Spleen (tissue), 11 donors: ENCODE results near the gene OTOS. TPM values are rescaled to one million over a fixed set of nuclear protein-coding genes. Genes with fewer than 3 reads are reported as not detected.

Experiments
- DNase-seq: peaks from one replicate; pipeline ENCODE4 v3.0.0-alpha.2; 2020
- H3K27ac ChIP-seq, 8 donors: fragments of 200-600 bp; sonication (generic) in 7 of 8; 1 replicate in 4 of 8; 2 replicates in 4 of 8; pipeline versions ENCODE4 v1.5.0 to v1.8.0; 2016 to 2021; ENCODE audit warnings: inconsistent platforms in 4 of 8, mild to moderate bottlenecking in 4 of 8, moderate library complexity in 1 of 8
- H3K27me3 ChIP-seq, 7 donors: fragments of 200-600 bp; sonication (generic) in 6 of 7; replicated peaks in 1 of 7; 1 replicate in 4 of 7; 2 replicates in 3 of 7; pipeline versions ENCODE4 v1.5.0 to v1.8.0; 2016 to 2021; ENCODE audit warnings: inconsistent platforms in 3 of 7, mild to moderate bottlenecking in 1 of 7
- H3K36me3 ChIP-seq, 6 donors: fragments of 200-600 bp; sonication (generic) in 5 of 6; 1 replicate in 4 of 6; 2 replicates in 2 of 6; pipeline versions ENCODE4 v1.5.0 to v1.8.0; 2016 to 2021; ENCODE audit warnings: inconsistent platforms in 2 of 6
- H3K4me1 ChIP-seq, 6 donors: fragments of 200-600 bp; sonication (generic) in 5 of 6; 1 replicate in 3 of 6; 2 replicates in 3 of 6; pipeline versions ENCODE4 v1.5.0 to v1.8.0; 2016 to 2021; ENCODE audit warnings: inconsistent platforms in 3 of 6
- H3K4me3 ChIP-seq, 8 donors: fragments of 200-600 bp; sonication (generic) in 7 of 8; 1 replicate in 4 of 8; 2 replicates in 4 of 8; pipeline versions ENCODE4 v1.5.0 to v1.8.0; 2016 to 2021; ENCODE audit warnings: inconsistent platforms in 4 of 8, mild to moderate bottlenecking in 4 of 8, moderate library complexity in 2 of 8
- H3K9me3 ChIP-seq, 8 donors: fragments of 200-600 bp; sonication (generic) in 7 of 8; 1 replicate in 4 of 8; 2 replicates in 4 of 8; pipeline versions ENCODE4 v1.5.0 to v1.8.0; 2016 to 2021; ENCODE audit warnings: inconsistent platforms in 4 of 8
- POLR2A ChIP-seq, 3 donors: fragments of 450-650 bp; IDR thresholded peaks; one replicate each; pipeline ENCODE4 v1.5.1; 2017; ENCODE audit warnings: antibody characterized with exemption in 3 of 3, mild to moderate bottlenecking in 1 of 3
- POLR2AphosphoS5 ChIP-seq, 3 donors: sonication (generic); formaldehyde crosslinking; IDR thresholded peaks; one replicate each; pipeline ENCODE4 v1.5.1; 2017; ENCODE audit warnings: antibody characterized with exemption in 3 of 3
- WGBS, 5 donors: extraction: QIAGEN DNeasy Blood & Tissue Kit in 3 of 5; methylation state at CpG; one replicate each; pipeline versions ENCODE4 v1.1.5 to v1.1.7; 2013 to 2018; 5-methylcytosine and 5-hydroxymethylcytosine counted together
- intact Hi-C: fragments of 100-400 bp; cut with DNase I; formaldehyde crosslinking; loops from one replicate; pipeline ENCODE4 v1.15.0; 2023; ENCODE audit warnings: low total_unique reads
- polyA plus RNA-seq, 3 donors: library from polyadenylated mRNA; stranded (reverse); fragments of 200-250 nt; gene quantifications; one replicate each; pipeline ENCODE4 v1.2.1, GENCODE V29; 2013
- total RNA-seq, 7 donors: library from RNA; depleted of rRNA in 3 of 7; stranded (reverse); fragments of >200 nt in 3 of 7; fragmentation: NEBNext Ultra II Directional in 4 of 7; extraction: Animal tissue kit (Norgen Biotek cat#: 25700) in 4 of 7; gene quantifications; one replicate each; pipeline versions ENCODE4 v1.1.0 to v1.2.1, GENCODE V29; 2016 to 2021
- TF ChIP-seq, protein P1 (sequence below), 11 experiments: fragments of 200-600 bp in 7 of 11; fragments of 450-650 bp in 4 of 11; sonication (generic) in 4 of 11; IDR thresholded peaks in 8 of 11; conservative IDR thresholded peaks in 3 of 11; 1 replicate in 7 of 11; 2 replicates in 4 of 11; pipeline versions ENCODE4 v1.4.0 to v1.8.0; 2016 to 2021; ENCODE audit warnings: antibody characterized with exemption in 11 of 11, inconsistent platforms in 4 of 11, mild to moderate bottlenecking in 1 of 11
- donor health status: healthy with polysubstance abuse.
- donor health status: DM: no; HTN: no; CAD: no; lungs with moderate emphysema.
- donor health status: DM: no; HTN: no; CAD: no.
- donor health status: Bipolar disorder and iron deficiency.
- donor health status: healthy.
- donor health status: DM: no; HTN: no; CAD: no.
- donor health status: DM: yes; HTN: yes; CAD: no.

The OTOS gene
- total and polyA plus RNA-seq, 10 donors: not detected

DNA sequence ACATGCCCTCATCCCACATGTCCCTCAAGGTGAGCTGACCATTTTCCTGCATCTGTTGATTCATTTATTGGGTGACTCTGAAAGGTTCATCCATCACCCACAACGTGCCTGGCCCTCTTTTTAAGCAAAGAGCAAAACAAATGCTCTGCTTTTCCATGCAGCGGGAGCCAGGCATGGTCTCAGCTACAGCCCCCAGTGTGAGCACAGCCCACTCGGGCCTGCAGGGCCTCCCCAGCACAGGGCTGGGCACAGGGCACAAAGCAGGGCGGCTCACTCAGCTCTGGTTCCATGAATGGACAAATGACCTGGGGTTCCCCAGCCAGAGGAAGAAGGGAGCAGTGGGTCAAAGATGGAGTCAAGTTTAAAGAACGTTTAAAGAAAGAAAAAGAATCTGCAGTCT, 24.1 kb upstream of the OTOS start:
- Histone ChIP-seq H3K4me3 (no peak overlapping the region), H3K4me1 (no peaks in the 10 kb centered on the region), H3K27me3 (peaks cover 0 to 43% (median 0%) of the 10 kb centered on the region in 7 donors), H3K27ac (no peak overlapping the region), H3K36me3 (no peaks in the 10 kb centered on the region), H3K9me3 (peaks cover 0 to 10% (median 0%) of the 10 kb centered on the region in 8 donors)
- DNase-seq: peak; percentile 22
- intact Hi-C loops: no loop called here
- WGBS, 5 donors: 69 to 81% (median 73%) methylated on average over 5 of the region's 5 CpGs
- TF ChIP-seq, protein P1, sequence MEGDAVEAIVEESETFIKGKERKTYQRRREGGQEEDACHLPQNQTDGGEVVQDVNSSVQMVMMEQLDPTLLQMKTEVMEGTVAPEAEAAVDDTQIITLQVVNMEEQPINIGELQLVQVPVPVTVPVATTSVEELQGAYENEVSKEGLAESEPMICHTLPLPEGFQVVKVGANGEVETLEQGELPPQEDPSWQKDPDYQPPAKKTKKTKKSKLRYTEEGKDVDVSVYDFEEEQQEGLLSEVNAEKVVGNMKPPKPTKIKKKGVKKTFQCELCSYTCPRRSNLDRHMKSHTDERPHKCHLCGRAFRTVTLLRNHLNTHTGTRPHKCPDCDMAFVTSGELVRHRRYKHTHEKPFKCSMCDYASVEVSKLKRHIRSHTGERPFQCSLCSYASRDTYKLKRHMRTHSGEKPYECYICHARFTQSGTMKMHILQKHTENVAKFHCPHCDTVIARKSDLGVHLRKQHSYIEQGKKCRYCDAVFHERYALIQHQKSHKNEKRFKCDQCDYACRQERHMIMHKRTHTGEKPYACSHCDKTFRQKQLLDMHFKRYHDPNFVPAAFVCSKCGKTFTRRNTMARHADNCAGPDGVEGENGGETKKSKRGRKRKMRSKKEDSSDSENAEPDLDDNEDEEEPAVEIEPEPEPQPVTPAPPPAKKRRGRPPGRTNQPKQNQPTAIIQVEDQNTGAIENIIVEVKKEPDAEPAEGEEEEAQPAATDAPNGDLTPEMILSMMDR (IDR thresholded peaks at IDR 0.05 in 8 of 11, conservative IDR thresholded peaks at IDR 0.05 in 3 of 11): no peak
- TF ChIP-seq POLR2AphosphoS5 (IDR thresholded peaks at IDR 0.05) (no peak), POLR2A (IDR thresholded peaks at IDR 0.05) (no peak)

- TF ChIP-seq POLR2A (IDR thresholded peaks at IDR 0.05) (no peak), POLR2AphosphoS5 (IDR thresholded peaks at IDR 0.05) (no peak)
- WGBS, 5 donors: 86 to 94% (median 91%) methylated on average over 4 of the region's 4 CpGs
- DNase-seq: no peak
- Histone ChIP-seq H3K9me3 (peaks cover 0 to 10% (median 0%) of the 10 kb centered on the region in 8 donors), H3K4me1 (no peaks in the 10 kb centered on the region), H3K27ac (no peak overlapping the region), H3K36me3 (no peaks in the 10 kb centered on the region), H3K4me3 (no peak overlapping the region), H3K27me3 (peaks cover 0 to 39% (median 0%) of the 10 kb centered on the region in 7 donors)
- intact Hi-C loops: no loop called here
These were observed 23.6 kb upstream of the OTOS start for GRCh38 chr2:240163844-240164574.

DNA sequence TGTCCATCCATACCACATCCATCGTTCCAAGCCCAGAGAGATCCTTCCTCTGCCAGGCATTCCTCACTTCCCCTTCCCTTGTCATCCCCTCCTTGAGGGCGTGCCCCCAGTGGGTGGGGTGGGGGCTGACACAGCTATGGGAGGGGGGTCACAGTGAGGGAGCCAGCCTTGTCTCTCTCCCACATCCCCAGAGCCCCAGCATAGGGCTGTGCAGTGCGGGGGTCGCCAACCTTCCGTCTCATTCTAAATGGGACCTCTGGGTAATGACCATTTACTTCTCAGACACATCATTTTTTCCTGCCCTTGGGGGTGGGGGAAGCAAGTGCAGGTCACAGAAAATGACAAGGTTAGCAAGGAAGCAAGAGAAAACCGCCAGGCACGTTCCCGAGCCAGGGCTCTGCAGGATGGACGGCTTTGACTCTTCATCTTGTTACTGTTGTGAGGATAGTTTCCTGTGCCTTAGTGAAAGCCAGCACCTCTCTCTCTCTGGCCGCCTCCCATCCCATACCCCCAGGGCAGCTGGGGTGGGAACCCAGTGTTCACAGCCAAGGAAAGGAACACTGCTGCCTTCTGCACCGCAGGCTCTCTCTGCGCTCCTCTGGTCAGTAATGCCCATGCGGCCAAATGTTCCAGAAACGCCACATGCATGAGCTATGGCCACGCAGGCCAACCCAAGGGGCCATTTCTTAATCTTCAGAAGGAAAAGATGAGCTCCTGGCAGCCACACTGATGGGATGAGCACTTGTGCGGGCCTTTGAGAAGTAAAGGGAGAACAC, 22.7 kb upstream of the OTOS start:
- DNase-seq: peak; percentile 58
- H3K9me3 ChIP-seq: peaks cover 0 to 10% (median 0%) of the 10 kb centered on the region in 8 donors
- intact Hi-C loops: no loop called here
- 67 to 76% (median 72%) methylated on average over 15 to 16 of the region's 16 CpGs for WGBS, 5 donors
- TF ChIP-seq POLR2A (IDR thresholded peaks at IDR 0.05) (no peak), POLR2AphosphoS5 (IDR thresholded peaks at IDR 0.05) (no peak)
- TF ChIP-seq, protein P1 (IDR thresholded peaks at IDR 0.05 in 8 of 11, conservative IDR thresholded peaks at IDR 0.05 in 3 of 11): no peak
- no peaks in the 10 kb centered on the region for H3K4me1 ChIP-seq
- H3K27ac ChIP-seq: no peak overlapping the region
- no peak overlapping the region for H3K4me3 ChIP-seq
- H3K27me3 ChIP-seq: peaks cover 0 to 31% (median 0%) of the 10 kb centered on the region in 7 donors
- no peaks in the 10 kb centered on the region for H3K36me3 ChIP-seq

DNA sequence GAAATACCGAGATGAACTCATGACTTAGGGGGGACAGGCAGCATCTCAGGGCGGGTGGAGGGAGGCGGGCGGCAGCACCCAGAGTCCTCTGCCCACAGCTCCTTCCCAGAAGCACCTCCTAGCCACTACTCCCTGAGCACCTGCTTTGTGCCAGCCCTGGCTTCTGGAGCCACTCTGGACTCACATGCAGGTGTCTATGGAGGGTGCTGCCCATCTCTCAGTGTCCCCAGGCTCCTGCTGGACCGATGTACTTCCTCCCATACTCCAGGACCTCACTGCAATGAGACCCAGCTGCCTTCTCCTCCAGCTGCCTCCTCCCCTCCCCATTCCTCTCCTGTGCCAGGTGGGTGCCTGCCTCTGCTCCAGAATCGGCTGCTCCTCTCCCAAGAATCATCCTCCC, 22.1 kb upstream of the OTOS start:
- WGBS, 5 donors: 77 to 83% (median 79%) methylated on average over 6 of the region's 6 CpGs
- intact Hi-C loops: no loop called here
- peaks cover 0 to 10% (median 0%) of the 10 kb centered on the region in 8 donors for H3K9me3 ChIP-seq
- no peak overlapping the region for H3K4me3 ChIP-seq
- H3K36me3 ChIP-seq: no peaks in the 10 kb centered on the region
- H3K27ac ChIP-seq: no peak overlapping the region
- peaks cover 0 to 25% (median 0%) of the 10 kb centered on the region in 7 donors for H3K27me3 ChIP-seq
- TF ChIP-seq POLR2AphosphoS5 (IDR thresholded peaks at IDR 0.05): no peak
- TF ChIP-seq, protein P1 (IDR thresholded peaks at IDR 0.05 in 8 of 11, conservative IDR thresholded peaks at IDR 0.05 in 3 of 11): no peak
- TF ChIP-seq POLR2A (IDR thresholded peaks at IDR 0.05): no peak
- no peaks in the 10 kb centered on the region for H3K4me1 ChIP-seq
- DNase-seq: peak; percentile 40
